ENCODE results near the gene CARD10.
A peak's percentile ranks its signal among the peaks of the same experiment; 100 is the strongest.

DNA sequence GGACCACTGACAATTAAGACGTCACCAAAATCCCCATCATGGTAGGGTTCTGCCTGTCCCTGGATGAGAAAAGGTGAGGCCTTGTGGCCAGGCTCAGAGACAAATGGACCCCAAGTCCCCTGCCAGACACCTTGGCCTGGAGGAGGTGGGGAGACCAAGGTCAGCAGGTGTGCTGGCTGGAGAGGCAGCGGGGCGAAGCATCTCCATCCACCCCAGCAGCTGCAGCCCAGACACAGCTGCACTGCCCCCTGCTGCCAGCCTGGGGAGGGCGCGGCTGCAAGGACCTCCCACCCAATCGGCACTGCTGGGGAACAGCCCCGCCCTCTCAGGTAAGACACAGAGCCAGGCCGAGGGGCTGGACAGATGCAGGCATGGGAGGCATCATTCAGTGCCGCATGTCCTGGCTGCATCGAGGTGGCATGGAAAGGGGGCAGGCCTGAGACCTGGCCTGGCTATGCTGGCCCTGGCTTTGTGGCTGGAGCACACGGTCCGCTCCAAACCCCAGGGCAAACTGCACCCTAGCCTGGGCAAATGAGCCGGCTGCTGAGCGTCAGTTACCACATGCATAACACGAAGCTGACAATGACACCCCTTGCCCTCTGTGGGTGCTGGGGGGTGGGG lies 20.8 kb downstream of the CARD10 start:
- TF ChIP-seq, protein P1, sequence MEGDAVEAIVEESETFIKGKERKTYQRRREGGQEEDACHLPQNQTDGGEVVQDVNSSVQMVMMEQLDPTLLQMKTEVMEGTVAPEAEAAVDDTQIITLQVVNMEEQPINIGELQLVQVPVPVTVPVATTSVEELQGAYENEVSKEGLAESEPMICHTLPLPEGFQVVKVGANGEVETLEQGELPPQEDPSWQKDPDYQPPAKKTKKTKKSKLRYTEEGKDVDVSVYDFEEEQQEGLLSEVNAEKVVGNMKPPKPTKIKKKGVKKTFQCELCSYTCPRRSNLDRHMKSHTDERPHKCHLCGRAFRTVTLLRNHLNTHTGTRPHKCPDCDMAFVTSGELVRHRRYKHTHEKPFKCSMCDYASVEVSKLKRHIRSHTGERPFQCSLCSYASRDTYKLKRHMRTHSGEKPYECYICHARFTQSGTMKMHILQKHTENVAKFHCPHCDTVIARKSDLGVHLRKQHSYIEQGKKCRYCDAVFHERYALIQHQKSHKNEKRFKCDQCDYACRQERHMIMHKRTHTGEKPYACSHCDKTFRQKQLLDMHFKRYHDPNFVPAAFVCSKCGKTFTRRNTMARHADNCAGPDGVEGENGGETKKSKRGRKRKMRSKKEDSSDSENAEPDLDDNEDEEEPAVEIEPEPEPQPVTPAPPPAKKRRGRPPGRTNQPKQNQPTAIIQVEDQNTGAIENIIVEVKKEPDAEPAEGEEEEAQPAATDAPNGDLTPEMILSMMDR (IDR thresholded peaks at IDR 0.05; ENCODE audit: low read depth, low read length) = peak; percentile 78
- TF ChIP-seq POLR2A (IDR thresholded peaks at IDR 0.05; ENCODE audit: extremely low read depth, insufficient read length) = no peak
